Right atrium auricular region (tissue), 2 donors: ENCODE measurements around the gene C14orf180. TPM values are rescaled to one million over a fixed set of nuclear protein-coding genes. Genes with fewer than 3 reads are reported as not detected.

Experiments
- DNase-seq: peaks from one replicate; pipeline ENCODE4 v3.0.0-alpha.2; 2019; ENCODE audit warnings: low spot score
- H3K27ac ChIP-seq, 2 donors: fragments of 200-600 bp; sonication (generic); 1 replicate in 1 of 2; 2 replicates in 1 of 2; pipeline ENCODE4 v1.5.1; 2016 to 2019
- H3K27me3 ChIP-seq, 2 donors: fragments of 200-600 bp; sonication (generic); one replicate each; pipeline versions ENCODE4 v1.5.1 to v1.6.0; 2017 to 2019
- H3K36me3 ChIP-seq: fragments of 200-600 bp; sonication (generic); one replicate; pipeline ENCODE4 v1.5.1; 2016
- H3K4me1 ChIP-seq, 2 donors: fragments of 200-600 bp; sonication (generic); one replicate each; pipeline versions ENCODE4 v1.5.1 to v1.6.0; 2017 to 2019
- H3K4me3 ChIP-seq, 2 donors: fragments of 200-600 bp; sonication (generic); 1 replicate in 1 of 2; 2 replicates in 1 of 2; pipeline ENCODE4 v1.5.1; 2017 to 2019; ENCODE audit warnings: mild to moderate bottlenecking in 1 of 2, moderate library complexity in 1 of 2
- H3K9me3 ChIP-seq, 2 donors: fragments of 200-600 bp; sonication (generic); one replicate each; pipeline ENCODE4 v1.5.1; 2019
- total RNA-seq, 2 donors: library from RNA; depleted of rRNA; stranded (reverse); fragments of >200 nt; gene quantifications; one replicate each; pipeline ENCODE4 v1.1.0, GENCODE V29; 2016
- TF ChIP-seq, protein P1 (sequence below), 2 donors: fragments of 200-600 bp; sonication (generic); IDR thresholded peaks; one replicate each; pipeline ENCODE4 v1.5.1; 2019; ENCODE audit warnings: antibody characterized with exemption in 2 of 2

C14orf180 gene
- total RNA-seq, 2 donors from 2014 or later, result 59.5 to 135 TPM

DNA sequence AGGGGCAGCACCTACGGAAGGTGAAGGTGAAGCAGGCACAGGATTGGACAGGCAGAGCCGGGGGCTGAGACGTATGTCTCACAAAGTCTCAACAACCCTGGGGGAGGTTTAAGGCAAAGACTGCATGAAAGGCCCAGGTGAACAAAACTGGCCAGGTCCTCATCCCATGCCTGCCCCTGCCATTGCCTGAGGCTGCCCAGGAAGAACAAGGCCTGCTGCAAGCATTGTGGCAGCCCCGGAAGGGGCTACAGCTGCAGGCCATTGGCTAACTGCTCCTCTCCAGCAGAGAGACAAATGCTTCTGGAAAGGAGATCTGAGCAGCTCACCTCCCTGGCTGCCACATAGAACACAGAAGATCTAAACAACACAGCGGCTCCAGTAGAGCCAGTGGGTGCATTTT, 45.4 kb downstream of the C14orf180 start:
- no peaks in the 10 kb centered on the region for H3K4me1 ChIP-seq
- TF ChIP-seq, protein P1, sequence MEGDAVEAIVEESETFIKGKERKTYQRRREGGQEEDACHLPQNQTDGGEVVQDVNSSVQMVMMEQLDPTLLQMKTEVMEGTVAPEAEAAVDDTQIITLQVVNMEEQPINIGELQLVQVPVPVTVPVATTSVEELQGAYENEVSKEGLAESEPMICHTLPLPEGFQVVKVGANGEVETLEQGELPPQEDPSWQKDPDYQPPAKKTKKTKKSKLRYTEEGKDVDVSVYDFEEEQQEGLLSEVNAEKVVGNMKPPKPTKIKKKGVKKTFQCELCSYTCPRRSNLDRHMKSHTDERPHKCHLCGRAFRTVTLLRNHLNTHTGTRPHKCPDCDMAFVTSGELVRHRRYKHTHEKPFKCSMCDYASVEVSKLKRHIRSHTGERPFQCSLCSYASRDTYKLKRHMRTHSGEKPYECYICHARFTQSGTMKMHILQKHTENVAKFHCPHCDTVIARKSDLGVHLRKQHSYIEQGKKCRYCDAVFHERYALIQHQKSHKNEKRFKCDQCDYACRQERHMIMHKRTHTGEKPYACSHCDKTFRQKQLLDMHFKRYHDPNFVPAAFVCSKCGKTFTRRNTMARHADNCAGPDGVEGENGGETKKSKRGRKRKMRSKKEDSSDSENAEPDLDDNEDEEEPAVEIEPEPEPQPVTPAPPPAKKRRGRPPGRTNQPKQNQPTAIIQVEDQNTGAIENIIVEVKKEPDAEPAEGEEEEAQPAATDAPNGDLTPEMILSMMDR (IDR thresholded peaks at IDR 0.05), result no peak
- no peak overlapping the region for H3K4me3 ChIP-seq
- H3K27me3 ChIP-seq, result no peaks in the 10 kb centered on the region
- H3K36me3 ChIP-seq, result no peaks in the 10 kb centered on the region
- no peak for DNase-seq
- peaks cover 0 to 16% of the 10 kb centered on the region in 2 donors for H3K9me3 ChIP-seq
- no peak overlapping the region for H3K27ac ChIP-seq

DNA sequence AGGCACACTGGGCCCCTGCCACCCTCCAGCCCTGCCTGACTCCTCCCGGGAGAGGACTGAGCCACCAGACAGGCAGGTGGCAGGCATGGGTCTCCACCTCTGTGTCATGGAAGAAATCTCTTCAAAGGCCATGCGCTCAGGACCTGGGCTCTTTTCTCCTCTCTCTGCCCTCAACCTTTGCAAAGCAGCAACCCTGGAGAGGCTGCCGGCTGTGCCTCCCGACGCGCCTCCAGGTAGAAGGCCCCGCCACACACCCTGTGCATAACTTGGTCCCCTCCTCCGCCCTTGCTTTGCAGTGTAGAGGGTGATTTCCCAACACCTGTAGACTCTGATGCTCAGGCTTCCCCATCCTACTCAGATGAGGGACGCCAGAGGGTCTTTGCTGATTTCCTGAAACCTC, 53.2 kb downstream of the C14orf180 start:
- DNase-seq, result no peak
- Histone ChIP-seq H3K9me3 (peaks cover 0 to 13% of the 10 kb centered on the region in 2 donors), H3K4me1 (no peaks in the 10 kb centered on the region), H3K4me3 (no peak overlapping the region), H3K36me3 (no peaks in the 10 kb centered on the region), H3K27ac (no peak overlapping the region), H3K27me3 (no peaks in the 10 kb centered on the region)
- TF ChIP-seq, protein P1 (IDR thresholded peaks at IDR 0.05), result no peak

DNA sequence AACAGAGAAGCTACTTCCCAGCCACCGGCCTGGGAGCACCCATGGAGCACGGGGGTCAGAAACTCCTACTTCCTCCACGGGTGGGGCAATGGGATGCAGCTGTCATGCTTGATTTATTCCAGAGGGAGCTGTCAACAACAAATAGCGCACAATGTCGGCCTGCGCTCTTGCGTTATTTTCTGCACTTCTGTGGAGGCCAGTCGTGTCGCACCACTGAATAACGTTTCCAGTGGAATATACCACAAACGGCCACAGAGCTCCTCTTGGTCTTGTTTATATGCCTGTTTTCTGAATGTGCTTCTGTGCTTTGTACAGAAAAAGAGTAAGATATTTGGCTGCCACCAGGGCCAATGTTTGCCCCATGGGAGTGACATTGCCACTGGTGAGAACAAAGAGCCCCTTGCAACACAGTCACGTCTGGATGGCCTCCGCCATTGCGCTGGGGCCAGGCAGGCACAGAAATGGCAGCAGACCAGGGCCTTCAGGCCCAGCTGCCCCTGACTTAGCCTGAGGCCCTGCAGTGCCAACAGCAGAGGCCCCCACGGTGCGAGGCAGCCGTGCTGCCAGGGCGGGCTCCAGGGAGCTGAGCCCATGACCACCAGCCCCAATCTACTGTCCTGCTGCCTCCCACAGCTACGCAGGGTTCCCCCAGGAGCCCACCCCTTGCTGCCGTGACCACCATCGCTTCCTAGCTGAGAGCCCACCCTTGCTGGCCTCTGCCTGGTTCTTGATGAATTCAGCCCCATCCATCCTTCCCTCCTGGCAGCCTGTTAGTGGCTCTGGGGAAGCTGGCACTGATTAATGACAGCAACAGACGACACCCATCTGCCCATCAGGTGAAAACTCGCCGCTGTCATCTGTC, 53.9 kb downstream of the C14orf180 start:
- TF ChIP-seq, protein P1 (IDR thresholded peaks at IDR 0.05), result no peak

GRCh38 chr14:104634138-104634760, 54.7 kb downstream of the C14orf180 start:
- Histone ChIP-seq H3K36me3 (no peaks in the 10 kb centered on the region), H3K4me1 (no peaks in the 10 kb centered on the region), H3K4me3 (no peak overlapping the region), H3K9me3 (peaks cover 0 to 6% of the 10 kb centered on the region in 2 donors), H3K27ac (no peak overlapping the region), H3K27me3 (no peaks in the 10 kb centered on the region)
- TF ChIP-seq, protein P1 (IDR thresholded peaks at IDR 0.05), result no peak
- DNase-seq, result no peak

More for the DNA sequence above, 53.9 kb downstream of the C14orf180 start:
- H3K4me3 ChIP-seq, result no peak overlapping the region
- no peaks in the 10 kb centered on the region for H3K4me1 ChIP-seq
- no peak for DNase-seq
- no peaks in the 10 kb centered on the region for H3K27me3 ChIP-seq
- H3K36me3 ChIP-seq, result no peaks in the 10 kb centered on the region
- peaks cover 0 to 13% of the 10 kb centered on the region in 2 donors for H3K9me3 ChIP-seq
- no peak overlapping the region for H3K27ac ChIP-seq

- Histone ChIP-seq H3K4me1 (peaks cover 0 to 4% of the 10 kb centered on the region in 2 donors), H3K27ac (no peak overlapping the region), H3K27me3 (no peaks in the 10 kb centered on the region), H3K36me3 (no peaks in the 10 kb centered on the region), H3K9me3 (no peaks in the 10 kb centered on the region), H3K4me3 (no peak overlapping the region)
- TF ChIP-seq, protein P1 (IDR thresholded peaks at IDR 0.05), result no peak
- DNase-seq, result no peak
Observed at GRCh38 chr14:104634886-104635570, 55.5 kb downstream of the C14orf180 start.
